Measurements from ENCODE around the gene ALPK3. TPM values are rescaled to one million over a fixed set of nuclear protein-coding genes. Genes with fewer than 3 reads are reported as not detected.

Gene ALPK3
- total and polyA plus RNA-seq, 2 donors (not counting 3 experiments of a cell fraction or from before 2014, with no cell fraction given) = 18.4 to 36.2 TPM

DNA sequence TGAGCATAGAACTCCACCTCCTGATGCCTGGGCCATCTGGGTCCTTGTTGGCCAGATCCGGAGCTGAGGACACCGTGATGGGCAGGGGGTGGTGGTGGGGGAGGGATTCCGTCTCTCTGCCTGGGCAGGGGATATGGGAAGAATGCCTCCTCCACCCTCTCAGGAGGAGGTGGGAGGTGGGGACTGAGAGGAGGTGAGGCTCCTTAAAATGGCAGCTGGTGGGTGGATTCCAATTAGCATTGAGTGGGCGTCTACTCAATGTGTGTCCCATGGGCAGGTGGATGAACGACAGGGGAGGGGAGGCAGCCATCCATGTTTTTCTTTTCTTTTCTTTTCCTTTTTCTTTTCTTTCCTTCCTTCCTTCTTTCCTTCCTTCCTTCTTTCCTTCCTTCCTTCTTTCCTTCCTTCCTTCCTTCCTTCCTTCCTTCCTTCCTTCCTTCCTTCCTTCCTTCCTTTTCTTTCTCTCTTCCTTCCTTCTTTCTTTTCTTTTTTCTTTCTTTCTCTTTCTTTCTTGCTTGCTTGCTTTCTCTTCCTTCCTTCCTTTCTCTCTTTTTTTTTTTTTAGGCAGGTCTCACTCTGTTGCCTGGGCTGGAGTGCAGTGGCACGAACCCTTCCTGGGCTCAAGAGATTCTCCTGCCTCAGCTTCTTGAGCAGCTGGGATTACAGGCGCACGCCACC, 72.3 kb downstream of the ALPK3 start:
- dilution Hi-C loops (cut with MboI; ENCODE audit: extremely low pct_ligation_motif_present, low sequenced_read_pairs) = no loop called here

More for the DNA sequence above, 72.3 kb downstream of the ALPK3 start:
- no TSS peak for BruUV-seq (replicated peaks)
- no peaks in the 10 kb centered on the region for H3K9me3 ChIP-seq (replicated peaks; ENCODE audit: control insufficient read depth, insufficient read depth, low read length)
- no peak overlapping the region for H3K4me2 ChIP-seq (ENCODE audit: insufficient read depth, low read length)
- intact Hi-C loops (cut with micrococcal nuclease) = no loop called here
- FAIRE-seq (no peak), DNase-seq (ENCODE audit: low read depth, low spot score) (no peak)
- H3K36me3 ChIP-seq (ENCODE audit: control insufficient read depth in 2 of 2, extremely low read depth in 1 of 2, insufficient read depth in 2 of 2, low read length in 2 of 2) = no peaks in the 10 kb centered on the region
- H2AFZ ChIP-seq (ENCODE audit: low read depth, low read length) = no peak overlapping the region
- H3K4me3 ChIP-seq (replicated peaks in 1 of 3; ENCODE audit: insufficient read depth in 1 of 3, low read depth in 1 of 3, low read length in 3 of 3) = no peak overlapping the region
- no peaks in the 10 kb centered on the region for H4K20me1 ChIP-seq (replicated peaks; ENCODE audit: control insufficient read depth, extremely low read depth, insufficient read depth, low read length)
- H3K4me1 ChIP-seq (ENCODE audit: control insufficient read depth, extremely low read depth, insufficient read depth, low read length) = no peaks in the 10 kb centered on the region
- no peak overlapping the region for H3K27ac ChIP-seq (ENCODE audit: insufficient read depth, low read depth, low read length)
- H3K27me3 ChIP-seq (ENCODE audit: control insufficient read depth in 2 of 2, insufficient read depth in 2 of 2, low read length in 2 of 2) = peaks cover 0 to under 1% of the 10 kb centered on the region in 2 experiments
- H3K9me1 ChIP-seq (replicated peaks; ENCODE audit: control insufficient read depth, extremely low read depth, insufficient read depth, low read length) = no peaks in the 10 kb centered on the region
- POLR2A ChIA-PET = no interaction called here
- TF ChIP-seq, protein P1, sequence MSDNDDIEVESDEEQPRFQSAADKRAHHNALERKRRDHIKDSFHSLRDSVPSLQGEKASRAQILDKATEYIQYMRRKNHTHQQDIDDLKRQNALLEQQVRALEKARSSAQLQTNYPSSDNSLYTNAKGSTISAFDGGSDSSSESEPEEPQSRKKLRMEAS (IDR thresholded peaks at IDR 0.05; ENCODE audit: insufficient read depth, insufficient read length) = no peak
- TF ChIP-seq GATA2 (IDR thresholded peaks at IDR 0.05; ENCODE audit: insufficient read depth, insufficient read length, low read depth, low read length) (no peak), POLR2A (IDR thresholded peaks at IDR 0.05; ENCODE audit: low read depth, low read length) (no peak), MYC (IDR thresholded peaks at IDR 0.05; ENCODE audit: low read depth, low read length) (no peak), EZH2 (IDR thresholded peaks at IDR 0.05; ENCODE audit: borderline replicate concordance, low read depth, low read length, severe bottlenecking) (no peak), POLR2AphosphoS5 (IDR thresholded peaks at IDR 0.05; ENCODE audit: insufficient read depth, low read depth, low read length) (no peak), JUN (IDR thresholded peaks at IDR 0.05; ENCODE audit: borderline replicate concordance, insufficient read depth, insufficient read length, low read depth) (no peak), FOS (IDR thresholded peaks at IDR 0.05; ENCODE audit: borderline replicate concordance, insufficient read depth, low read length) (no peak)
- TF ChIP-seq, protein P2, sequence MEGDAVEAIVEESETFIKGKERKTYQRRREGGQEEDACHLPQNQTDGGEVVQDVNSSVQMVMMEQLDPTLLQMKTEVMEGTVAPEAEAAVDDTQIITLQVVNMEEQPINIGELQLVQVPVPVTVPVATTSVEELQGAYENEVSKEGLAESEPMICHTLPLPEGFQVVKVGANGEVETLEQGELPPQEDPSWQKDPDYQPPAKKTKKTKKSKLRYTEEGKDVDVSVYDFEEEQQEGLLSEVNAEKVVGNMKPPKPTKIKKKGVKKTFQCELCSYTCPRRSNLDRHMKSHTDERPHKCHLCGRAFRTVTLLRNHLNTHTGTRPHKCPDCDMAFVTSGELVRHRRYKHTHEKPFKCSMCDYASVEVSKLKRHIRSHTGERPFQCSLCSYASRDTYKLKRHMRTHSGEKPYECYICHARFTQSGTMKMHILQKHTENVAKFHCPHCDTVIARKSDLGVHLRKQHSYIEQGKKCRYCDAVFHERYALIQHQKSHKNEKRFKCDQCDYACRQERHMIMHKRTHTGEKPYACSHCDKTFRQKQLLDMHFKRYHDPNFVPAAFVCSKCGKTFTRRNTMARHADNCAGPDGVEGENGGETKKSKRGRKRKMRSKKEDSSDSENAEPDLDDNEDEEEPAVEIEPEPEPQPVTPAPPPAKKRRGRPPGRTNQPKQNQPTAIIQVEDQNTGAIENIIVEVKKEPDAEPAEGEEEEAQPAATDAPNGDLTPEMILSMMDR (IDR thresholded peaks at IDR 0.05; ENCODE audit: extremely low read depth in 1 of 2, insufficient read depth in 1 of 2, low read depth in 1 of 2, low read length in 2 of 2) = no peak
- no peak overlapping the region for H3K9ac ChIP-seq (replicated peaks; ENCODE audit: extremely low read depth, insufficient read depth, low read length)
- CTCF ChIA-PET = no interaction called here
- no peaks in the 10 kb centered on the region for H3K79me2 ChIP-seq (ENCODE audit: control insufficient read depth, insufficient read depth, low read length)

Measured in endothelial cell of umbilical vein (primary cell).